Keratinocyte (primary cell): ENCODE measurements around the gene ANKRD24.

Experiments
- CTCF ChIP-seq, 3 experiments: IDR thresholded peaks in 1 of 3; conservative IDR thresholded peaks in 1 of 3; optimal IDR thresholded peaks in 1 of 3; 2 replicates in 2 of 3; 3 replicates in 1 of 3; pipeline versions ENCODE3 to v1.5.1; 2011; ENCODE audit warnings: low read length in 3 of 3, mild to moderate bottlenecking in 3 of 3, moderate library complexity in 2 of 3, control low read depth in 1 of 3, inconsistent platforms in 1 of 3; ENCODE audit not compliant: insufficient read depth in 2 of 3; ENCODE audit errors: extremely low read depth in 1 of 3
- EZH2 ChIP-seq: IDR thresholded peaks from one replicate; pipeline ENCODE4 v1.6.1; 2012; ENCODE audit warnings: inconsistent platforms, mild to moderate bottlenecking, low read length, moderate library complexity

DNA sequence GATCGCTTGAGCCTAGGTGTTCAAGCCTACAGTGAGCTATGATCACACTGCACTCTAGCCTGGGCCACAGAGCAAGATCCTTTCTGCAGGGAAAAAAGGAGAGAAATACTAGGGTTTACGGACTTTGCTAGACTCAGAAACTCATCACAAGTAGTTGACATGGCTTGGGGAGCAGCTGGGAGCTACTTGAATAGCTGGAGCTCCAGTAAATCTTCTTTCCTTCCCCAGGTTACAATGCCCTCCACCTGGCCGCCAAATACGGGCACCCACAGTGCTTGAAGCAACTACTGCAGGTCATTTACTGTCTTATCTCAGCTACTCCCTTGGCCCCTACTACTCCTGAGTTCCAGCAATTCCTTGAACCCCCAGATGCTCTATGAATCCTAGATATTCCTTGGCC, 19.3 kb downstream of the ANKRD24 start:
- TF ChIP-seq CTCF (optimal IDR thresholded peaks at IDR 0.05 in 1 of 3, IDR thresholded peaks at IDR 0.05 in 1 of 3, conservative IDR thresholded peaks at IDR 0.05 in 1 of 3; ENCODE audit: extremely low read depth in 1 of 3, insufficient read depth in 2 of 3, low read length in 3 of 3) = no peak
- no peak for TF ChIP-seq EZH2
